Stimulated activated CD4-positive, alpha-beta T cell treated with anti-CD3 and anti-CD28 coated beads, Interleukin-15, amount 100 ng/mL, for 1 hour (primary cell): ENCODE results near the gene HTR4.
"Not testable (repeated sequence)": the region's sequence is repeated elsewhere in the genome, so short reads cannot be mapped to it uniquely, and the experiment has no call there.

ENCODE experiments used
- DNase-seq, 2 donors: peaks; one replicate each; pipeline ENCODE4 v3.0.0-alpha.2; 2020; ENCODE audit warnings: low read depth in 1 of 2, low spot score in 1 of 2

The HTR4 gene

DNA sequence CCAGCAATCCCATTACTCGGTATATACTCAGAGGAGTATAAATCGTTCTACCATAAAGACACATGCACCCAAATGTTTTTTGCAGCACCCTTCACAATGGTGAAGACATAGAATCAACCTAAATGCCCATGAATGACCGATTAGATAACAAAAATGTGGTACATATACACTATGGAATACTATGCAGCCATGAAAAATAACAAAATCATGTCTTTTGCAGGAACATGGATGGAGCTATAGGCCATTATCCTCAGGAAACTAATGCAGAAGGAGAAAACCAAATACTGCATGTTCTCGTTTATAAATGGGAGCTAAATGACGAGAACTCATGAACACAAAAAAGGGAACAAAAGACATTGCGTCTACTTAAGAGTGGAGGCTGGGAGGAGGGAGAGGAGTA lies 114.5 kb downstream of the HTR4 start:
- no peak for DNase-seq

DNA sequence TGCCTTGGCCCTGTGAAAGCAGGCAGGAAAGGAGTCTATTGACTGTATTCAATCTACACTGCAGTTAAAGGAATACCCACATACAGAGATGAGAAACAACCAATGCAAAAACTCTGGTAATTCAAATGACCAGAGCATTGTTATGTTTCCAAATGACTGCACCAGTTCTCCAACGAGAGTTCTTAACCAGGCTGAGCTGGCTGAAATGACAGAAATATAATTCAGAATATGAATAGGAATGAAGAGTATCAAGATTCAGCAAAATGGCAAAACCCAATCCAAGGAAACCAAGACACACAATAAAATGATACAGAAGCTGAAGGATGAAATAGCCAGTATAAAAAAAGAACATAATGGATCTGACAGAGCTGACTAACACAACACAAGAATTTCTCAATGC lies 119.1 kb downstream of the HTR4 start:
- DNase-seq, result no peak

DNA sequence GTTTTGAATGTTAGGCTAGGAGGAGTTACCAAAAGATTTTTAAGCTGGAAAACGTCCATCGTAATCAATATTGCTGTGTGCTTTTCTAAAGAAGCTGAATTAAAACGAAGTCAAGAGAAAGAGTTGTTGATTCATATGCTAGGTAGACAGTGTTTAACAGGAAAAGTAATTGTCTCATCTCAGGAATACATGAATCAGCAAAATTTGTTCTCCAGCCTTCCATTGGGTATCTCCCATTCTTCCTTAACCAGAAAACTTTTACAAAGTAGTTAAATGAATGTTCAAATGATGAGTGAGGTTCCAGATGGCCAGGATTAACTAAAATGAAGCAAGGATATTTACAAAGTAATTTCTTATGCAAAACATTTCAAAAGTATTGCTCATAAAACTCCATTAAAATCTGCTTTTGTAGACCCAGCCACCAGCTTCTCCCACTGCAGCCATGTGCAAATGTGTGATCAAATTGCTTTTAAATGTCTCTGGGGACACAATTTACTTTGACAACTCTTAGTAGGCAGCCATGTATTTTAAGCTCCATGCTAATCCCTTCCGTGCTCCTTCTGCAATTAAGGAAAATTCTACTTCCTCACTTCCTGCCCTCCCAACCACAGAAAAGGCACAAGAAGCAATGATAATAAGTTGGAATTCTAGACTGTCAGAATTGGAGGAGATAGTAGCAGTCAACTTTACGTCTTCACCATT lies 121.2 kb downstream of the HTR4 start:
- DNase-seq, result no peak

DNA sequence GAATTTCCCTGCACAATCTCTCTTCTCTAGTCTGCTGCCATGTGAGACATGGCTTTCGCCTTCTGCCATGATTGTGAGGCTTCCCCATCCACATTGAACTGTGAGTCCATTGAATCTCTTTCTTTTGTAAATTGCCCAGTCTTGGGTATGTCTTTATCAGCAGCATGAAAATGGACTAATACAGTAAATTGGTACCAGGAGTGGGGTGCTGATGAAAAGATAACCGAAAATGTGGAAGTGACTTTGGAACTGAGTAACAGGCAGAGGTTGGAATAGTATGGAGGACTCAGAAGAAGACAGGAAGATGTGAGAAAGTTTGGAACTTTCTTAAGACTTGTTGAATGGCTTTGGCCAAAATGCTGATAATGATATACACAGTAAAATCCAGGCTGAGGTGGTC lies 124.9 kb downstream of the HTR4 start:
- DNase-seq, result not testable (repeated sequence)

DNA sequence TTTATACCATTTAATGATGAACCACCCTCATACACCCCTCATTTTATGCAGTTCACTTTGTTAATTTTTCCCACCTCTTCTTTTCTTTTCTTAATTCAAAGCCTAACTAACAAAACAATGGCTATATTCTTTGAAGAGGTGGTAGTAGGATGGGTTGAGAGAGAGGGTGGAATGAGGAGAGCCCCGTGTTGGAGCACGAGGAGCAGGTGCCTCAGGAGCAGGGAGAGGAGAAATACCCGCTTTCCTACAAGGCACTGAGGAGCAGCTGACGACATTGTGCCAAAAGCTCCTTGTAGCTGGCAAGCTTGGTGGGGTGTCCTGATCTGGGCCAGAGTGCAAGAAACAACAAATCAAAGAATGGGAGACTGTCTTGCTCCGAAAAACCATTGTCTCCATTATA lies 129.6 kb downstream of the HTR4 start:
- DNase-seq, result no peak

DNA sequence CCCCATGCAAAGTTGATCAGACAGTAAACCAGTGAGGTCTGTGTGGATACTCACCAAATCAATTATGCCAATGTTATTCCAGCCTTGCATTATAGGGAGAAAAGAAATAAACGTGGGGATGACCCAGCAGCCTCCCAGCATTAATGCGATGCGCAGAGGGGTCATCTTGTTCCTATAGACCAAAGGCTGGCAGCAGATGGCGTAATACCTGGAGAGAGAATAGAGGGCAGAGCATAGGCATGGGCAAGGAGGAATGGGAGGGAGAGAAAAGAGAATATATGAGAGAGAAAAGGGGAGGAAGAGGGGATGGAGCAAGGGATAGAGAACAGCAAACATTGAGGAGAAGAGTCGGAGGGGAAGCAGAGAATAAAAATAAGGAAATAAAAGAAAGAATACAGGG lies 131.2 kb downstream of the HTR4 start:
- DNase-seq, result no peak

DNA sequence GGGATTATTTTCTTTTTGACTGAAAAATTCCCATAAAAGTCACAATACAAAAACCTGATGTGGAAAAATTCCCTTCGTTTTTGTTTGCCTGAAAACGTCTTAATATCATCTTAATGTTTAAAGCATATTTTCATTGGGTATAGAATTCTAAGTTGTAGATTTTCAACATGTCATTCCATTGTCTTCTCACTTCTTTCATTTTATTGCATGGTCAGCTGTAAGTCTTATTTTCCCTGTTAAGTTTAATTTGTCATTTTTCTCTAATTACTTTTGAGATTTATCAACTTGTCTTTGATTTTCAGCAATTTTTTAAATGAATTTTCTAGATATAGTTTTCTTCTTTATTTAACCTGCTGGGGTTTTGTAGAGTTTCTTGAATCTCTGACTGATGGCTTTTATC lies 138.9 kb downstream of the HTR4 start:
- DNase-seq, result no peak

DNA sequence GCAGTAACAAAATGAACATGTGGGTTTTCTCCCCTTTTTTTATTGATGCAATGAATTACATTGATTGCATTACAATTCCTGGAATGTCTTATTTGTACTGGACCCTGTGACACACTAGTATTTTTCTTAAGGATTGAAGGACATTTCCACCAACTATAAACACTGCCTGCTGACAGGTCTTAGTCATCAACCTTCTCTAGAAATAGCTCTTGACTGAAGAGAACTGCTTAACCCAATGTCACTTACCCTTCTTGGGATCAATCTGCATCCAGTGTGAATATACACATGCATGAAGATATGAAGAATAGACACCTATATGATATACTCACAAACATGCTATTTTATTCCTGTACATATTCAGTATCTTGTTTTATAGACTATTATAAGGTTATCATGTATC lies 140.0 kb downstream of the HTR4 start:
- no peak for DNase-seq

DNA sequence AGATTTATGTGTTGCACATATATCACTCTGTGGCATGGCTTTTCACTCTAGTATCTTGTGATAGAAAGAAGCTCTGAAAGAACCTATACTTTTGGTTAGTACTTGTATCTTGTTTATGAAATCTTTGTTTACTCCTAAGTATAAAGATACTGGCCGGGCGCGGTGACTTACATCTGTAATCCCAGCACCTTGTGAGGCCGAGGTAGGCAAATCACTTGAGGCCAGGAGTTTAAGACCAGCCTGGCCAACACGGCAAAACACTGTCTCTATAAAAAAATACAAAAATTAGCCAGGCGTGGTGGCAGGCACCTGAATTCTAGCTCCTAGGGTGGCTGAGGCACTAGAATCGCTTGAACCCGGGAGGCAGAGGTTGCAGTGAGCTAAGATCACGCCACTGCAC lies 141.8 kb downstream of the HTR4 start:
- DNase-seq, result no peak

DNA sequence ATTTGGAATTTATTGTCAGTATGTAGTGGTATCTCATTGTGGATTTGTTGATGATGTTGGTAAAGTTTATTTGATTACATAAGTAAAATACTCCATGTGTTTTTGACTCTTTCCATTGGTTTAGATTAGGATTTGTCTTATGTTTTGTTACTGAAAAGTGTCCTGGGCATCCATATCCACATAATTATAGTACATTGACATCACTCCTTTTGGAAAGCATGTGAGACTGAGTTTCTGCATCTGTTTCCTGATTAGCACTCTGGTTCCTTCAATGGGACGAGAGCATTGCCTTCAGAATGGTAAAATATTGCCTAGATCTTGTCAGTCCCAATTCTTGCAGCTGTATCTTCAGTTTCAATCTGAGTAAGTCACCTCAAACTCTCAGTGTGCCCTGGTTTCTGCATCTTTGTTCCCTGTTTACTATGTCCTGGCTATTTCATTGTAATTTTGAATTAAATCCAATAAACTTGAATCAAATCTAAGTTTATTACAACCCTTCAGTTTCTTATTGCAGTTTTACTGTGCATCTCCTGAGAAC lies 142.4 kb downstream of the HTR4 start:
- DNase-seq, result no peak

DNA sequence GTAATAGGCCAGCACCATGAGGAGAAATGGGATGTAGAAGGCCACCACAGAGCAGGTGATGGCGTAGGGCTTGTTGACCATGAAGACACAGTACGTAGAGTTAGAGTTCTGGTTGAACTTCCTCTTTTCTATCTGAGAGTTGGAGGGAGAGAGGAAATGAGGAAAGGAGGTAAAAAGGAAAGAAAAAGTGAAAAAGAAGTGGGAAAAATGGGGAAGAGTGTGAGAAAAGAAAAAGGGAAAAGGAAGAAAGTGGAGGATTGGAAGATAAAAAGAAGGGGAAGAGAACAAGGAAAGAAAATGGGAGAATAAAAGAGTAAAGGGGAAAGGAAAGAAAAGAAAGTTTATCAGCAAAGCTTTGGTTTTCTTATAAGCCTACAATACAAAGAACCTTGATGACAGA lies 144.4 kb downstream of the HTR4 start:
- no peak for DNase-seq

DNA sequence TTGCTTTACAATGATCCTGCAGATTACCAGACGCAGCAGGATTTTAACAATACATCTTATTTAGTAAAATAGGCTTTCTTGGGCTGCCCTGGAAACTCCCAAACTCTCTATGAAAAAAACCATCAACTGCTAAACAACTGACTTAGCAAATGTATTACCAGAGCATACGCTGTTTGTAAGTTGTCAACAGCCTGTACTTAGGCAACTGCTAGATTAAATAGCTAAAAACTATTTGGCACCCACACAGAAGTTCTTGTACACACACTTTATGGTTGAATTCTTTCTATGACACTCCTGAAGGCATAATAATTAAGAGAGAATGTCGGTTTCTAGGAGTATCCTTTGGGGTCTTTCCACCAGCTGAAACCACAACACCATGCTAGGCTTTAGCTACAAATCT lies 146.7 kb downstream of the HTR4 start:
- DNase-seq, result no peak

DNA sequence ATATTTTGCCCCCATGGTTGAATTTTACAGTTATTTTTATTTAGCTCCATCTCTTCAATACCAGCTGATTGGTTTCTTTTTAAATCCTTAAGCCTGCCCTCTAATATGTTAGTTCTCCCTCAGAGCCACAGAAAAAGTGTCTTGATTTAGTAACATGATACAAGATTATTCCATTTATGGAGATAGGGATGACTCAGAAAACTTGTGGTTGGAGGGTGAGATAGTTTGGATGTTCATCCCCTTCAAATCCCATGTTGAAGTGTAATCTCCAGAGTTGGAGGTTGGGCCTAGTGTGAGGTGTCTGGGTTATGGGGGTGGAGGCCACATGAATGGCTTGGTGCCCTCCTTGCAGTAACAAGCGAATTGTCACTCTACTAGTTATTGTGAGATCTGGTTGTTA lies 154.9 kb downstream of the HTR4 start:
- no peak for DNase-seq

DNA sequence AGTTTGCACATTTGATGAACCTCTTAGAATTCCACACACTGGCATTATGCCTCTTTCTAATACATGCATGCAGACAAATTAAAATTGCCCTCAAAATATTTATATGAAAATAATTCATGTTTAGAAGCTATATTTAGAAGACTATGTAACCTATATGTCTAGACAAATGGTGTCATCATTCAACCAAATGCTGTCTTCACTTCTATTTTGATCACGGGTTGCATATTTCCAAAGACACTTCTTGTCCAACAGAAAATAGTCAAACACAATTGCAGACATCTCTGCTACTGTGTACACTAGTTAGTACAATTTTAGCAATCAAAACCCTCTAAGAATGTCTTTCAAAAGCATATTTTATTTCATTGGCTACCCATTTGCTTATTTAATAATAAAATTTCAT lies 156.6 kb downstream of the HTR4 start:
- no peak for DNase-seq

DNA sequence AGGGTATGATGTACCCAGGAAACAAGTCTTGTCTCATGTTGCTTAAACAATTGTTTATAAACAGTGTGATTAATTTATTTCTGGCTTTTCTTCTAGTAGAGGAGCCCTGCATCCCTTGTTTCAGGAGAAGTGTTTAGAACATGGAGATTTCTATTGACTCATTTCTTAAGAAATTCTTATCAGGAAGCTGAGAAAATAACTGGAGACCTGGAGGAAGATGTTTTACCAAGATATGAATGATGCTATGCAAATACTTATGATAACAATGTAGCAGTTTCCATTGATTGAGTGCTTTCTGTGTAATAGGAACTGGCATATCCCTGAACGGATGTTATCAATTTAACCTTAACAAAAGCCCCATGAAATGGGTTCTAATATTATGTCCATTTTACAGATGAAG lies 162.0 kb downstream of the HTR4 start:
- DNase-seq, result no peak

DNA sequence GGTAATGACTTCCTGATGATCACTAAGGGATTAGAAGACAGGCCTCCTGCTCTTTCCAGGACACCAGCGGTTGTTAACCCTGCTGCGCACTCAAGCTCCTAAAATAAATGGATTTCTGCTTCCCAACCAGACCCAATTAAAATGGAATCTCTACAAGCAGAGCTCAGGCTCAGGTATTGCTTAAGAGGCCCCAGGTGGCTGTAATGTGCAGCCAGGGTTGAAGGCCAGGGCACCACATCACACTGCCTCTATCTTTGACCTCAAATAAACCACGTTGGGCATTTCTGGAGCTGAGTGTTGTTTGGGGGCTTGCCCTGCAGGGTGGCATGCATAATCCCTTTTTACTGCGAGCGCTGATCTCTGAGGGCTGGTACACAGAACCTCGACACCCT lies 162.5 kb downstream of the HTR4 start:
- no peak for DNase-seq

DNA sequence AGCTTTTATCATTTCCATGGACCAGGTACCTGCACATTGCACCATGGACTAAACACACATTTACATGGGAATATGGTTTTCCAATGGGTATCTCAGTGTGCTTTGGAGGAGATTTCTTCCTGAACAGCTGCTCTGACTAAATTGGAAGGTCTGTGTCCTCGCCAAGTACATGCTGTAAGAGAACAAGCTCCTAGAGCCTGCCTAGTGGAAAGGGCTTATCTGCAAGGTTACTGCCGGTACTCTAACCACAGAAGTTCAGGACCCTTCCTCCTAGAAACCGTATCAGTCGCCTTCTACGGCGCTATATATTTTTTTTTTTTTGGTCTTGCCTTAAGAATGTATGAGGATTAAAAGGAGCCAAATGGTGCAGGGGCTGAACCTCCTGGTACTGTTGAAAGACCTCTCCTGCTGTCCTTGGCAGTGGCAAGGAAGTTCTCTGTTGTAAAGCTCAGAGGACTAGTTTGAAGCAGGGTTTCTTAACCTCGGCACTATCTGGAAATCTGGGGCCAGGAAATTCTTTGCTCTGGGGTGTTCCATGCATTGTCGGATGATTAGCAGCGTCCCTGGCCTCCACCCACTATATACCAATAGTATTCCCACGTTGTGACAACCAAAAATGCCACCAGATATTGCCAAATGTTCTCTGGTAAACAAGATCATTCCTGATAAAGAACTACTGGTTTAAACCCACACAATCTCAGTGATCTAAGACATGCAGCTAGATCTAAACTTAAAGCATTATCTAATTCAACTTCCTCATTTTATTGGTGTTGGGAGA lies 163.1 kb downstream of the HTR4 start:
- DNase-seq, result no peak

DNA sequence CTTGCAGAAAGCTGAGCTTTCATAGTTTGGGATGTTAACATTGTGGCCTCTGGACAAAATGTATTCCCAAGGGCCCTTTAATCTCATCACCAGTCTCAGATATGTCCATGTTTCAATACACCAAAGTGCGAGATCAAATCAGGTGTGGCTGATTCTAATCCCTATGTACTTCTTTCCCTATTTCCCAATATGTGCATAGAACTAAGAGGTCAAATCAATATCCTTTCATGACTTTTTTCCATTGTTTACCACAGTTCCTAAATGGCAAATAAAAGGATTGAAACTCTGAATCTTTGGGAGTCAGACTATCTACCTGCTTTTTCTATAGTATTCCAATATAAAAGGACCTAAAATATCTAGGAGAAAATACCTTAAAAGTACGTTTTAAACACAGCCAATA lies 165.6 kb downstream of the HTR4 start:
- no peak for DNase-seq

DNA sequence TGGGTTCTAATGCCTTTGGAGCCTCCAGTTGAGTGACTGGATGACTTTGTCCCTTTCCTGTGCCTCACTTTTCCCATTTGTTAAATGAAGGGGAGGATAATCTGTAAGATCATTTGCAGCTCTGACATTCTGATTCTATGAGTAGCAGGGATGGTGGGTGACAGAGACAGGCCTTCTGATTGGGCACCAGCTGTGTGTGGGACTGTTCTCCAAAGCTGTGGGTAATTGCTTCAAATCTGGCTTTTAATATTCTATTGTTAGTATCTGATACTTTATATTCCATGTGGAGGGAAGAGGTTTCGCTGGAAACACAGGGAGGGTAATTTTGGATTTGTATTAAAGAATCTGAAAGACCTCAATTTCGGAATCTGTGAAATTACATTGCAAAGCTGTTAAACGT lies 167.9 kb downstream of the HTR4 start:
- DNase-seq, result no peak

DNA sequence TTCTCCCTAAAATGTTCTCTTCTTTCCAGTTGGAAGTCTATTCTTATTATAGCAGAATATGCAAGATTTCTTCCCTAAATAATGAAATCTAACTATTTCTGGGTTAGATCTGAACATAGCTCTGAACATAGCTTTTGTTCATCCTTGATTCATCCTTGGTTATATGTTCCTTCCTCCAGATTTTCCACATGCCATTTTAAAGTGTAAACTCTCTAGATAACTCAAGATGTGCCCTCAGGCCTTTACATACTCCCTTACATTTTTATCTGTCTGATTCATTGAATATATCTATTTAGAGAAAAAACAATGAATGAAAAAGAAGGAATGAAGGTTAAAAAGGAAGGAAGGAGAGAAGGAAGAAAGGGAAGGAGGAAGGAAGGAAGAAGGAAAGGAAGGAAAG lies 169.7 kb downstream of the HTR4 start:
- no peak for DNase-seq

DNA sequence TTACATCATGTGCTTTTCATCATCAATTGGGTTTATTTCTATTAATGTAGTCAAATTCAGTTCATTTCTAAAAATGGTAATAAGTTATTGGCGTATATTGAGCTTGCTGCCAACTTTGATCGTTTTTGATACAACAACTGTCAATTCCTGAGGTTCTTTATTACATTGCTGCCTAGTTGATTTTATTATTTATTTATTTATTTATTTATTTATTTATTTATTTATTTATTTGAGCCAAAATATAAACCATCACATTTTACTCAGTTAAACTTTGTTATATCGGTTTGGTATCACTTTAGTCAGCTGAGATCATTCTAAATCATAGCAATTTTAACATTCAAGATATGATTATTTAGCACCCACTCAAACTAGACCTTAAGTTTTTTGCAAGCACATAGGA lies 170.6 kb downstream of the HTR4 start:
- DNase-seq, result no peak

DNA sequence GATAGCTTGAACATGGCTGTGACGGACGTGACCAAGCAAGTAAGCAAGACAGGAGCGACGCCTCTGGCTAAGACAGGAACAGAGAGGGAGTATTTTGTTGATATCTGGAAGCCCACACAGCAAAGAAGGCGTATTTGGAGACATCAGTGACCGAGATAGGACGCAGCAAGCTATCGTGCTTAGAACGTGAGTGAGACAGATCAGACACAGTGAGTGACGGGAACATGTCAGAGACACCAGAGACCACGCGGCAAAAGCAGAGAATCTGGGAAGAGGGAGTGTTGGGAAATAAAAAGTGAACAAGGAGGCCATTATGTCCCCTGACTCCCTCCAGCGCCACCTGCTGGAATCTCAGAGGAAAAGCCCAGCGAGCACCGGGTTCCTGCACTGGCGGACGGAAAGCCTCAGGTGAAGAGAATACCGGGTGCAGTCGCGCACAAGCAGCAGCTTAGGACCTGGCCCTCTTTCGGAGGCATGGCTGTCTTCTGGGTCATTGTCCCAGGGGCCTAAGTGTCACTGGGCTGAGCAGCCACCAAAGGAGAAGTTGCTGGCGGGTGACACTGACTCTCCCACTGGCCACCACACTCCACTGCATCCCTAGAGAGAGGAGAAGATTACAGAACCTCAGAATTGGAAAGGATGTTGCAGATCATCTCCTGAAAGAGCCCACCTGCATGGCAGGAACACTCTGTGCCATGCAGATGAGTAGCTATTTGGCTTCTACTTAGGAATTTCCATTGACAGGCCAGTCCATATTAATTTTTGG lies 171.4 kb downstream of the HTR4 start:
- peak; percentile 8 to 24 for DNase-seq
